Fibroblast of pulmonary artery (primary cell): ENCODE data around the gene CISD2.

Source experiments
- DNase-seq: peaks from one replicate; pipeline ENCODE4 v3.0.0-alpha.2; 2010; ENCODE audit warnings: low read depth
- H3K4me3 ChIP-seq: replicated peaks from 2 replicates; pipeline ENCODE4 v1.5.1; 2011; ENCODE audit warnings: low read depth, mild to moderate bottlenecking, control low read depth, low read length, moderate library complexity
- TF ChIP-seq, protein P1 (sequence below): IDR thresholded peaks from 2 replicates; pipeline ENCODE4 v1.5.1; 2011; ENCODE audit warnings: mild to moderate bottlenecking, control low read depth, low read length, inconsistent platforms; ENCODE audit errors: missing control alignments

The CISD2 gene

GRCh38 chr4:102832667-102833066 is 36.1 kb upstream of the CISD2 start:
- TF ChIP-seq, protein P1, sequence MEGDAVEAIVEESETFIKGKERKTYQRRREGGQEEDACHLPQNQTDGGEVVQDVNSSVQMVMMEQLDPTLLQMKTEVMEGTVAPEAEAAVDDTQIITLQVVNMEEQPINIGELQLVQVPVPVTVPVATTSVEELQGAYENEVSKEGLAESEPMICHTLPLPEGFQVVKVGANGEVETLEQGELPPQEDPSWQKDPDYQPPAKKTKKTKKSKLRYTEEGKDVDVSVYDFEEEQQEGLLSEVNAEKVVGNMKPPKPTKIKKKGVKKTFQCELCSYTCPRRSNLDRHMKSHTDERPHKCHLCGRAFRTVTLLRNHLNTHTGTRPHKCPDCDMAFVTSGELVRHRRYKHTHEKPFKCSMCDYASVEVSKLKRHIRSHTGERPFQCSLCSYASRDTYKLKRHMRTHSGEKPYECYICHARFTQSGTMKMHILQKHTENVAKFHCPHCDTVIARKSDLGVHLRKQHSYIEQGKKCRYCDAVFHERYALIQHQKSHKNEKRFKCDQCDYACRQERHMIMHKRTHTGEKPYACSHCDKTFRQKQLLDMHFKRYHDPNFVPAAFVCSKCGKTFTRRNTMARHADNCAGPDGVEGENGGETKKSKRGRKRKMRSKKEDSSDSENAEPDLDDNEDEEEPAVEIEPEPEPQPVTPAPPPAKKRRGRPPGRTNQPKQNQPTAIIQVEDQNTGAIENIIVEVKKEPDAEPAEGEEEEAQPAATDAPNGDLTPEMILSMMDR = no peak
- DNase-seq = no peak
- H3K4me3 ChIP-seq = no peak overlapping the region

- TF ChIP-seq, protein P1 = no peak
- DNase-seq = no peak
- no peak overlapping the region for H3K4me3 ChIP-seq
Measured at GRCh38 chr4:102836596-102836995, 32.2 kb upstream of the CISD2 start.

- DNase-seq = no peak
- H3K4me3 ChIP-seq = no peak overlapping the region
- TF ChIP-seq, protein P1 = no peak
Measured at GRCh38 chr4:102842367-102842766, 26.4 kb upstream of the CISD2 start.

DNA sequence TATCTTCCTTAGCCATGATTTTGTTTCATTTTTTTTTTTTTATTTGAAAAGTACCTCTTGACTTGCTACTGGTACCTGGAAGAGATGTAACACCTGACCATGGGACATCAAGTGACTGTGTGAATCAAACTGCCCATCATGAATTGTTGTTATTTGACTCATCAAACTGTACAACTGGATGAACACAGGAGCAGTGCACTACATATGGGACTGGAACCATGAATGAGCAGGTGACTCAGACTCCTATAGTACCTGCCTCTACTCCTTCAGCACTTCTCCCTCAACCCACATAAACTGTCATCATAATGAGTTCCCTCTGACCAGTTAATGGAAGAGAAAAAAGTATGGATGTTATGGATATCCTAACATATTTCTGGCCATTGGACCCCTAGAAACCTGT is 25.5 kb upstream of the CISD2 start:
- H3K4me3 ChIP-seq = no peak overlapping the region
- no peak for DNase-seq
- TF ChIP-seq, protein P1 = no peak

DNA sequence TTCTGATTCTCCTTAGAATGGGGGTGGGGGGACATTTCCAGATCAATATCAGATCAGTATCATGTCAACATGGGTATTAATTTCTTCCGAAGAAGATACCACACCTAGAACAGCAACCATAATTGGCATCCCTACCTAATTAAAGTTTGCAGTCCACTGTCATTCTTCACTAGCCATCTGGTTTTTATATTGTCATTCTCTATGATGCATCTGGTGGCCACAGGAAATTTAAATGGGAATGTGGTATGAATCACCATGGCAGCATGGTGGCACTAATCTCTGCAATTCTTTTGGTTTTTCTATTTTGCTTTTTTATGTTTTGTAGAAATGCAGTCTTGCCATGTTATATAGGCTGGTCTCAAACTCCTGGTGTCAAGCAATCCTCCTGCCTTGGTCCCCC is 24.9 kb upstream of the CISD2 start:
- no peak overlapping the region for H3K4me3 ChIP-seq
- no peak for DNase-seq
- TF ChIP-seq, protein P1 = no peak

- H3K4me3 ChIP-seq = no peak overlapping the region
- DNase-seq = no peak
- TF ChIP-seq, protein P1 = no peak
Measured at GRCh38 chr4:102847687-102848086, 21.1 kb upstream of the CISD2 start.

GRCh38 chr4:102849579-102850104 is 19.1 kb upstream of the CISD2 start:
- DNase-seq = no peak
- no peak overlapping the region for H3K4me3 ChIP-seq
- TF ChIP-seq, protein P1 = no peak
